ENCODE results near the gene ICOS. TPM values are rescaled to one million over a fixed set of nuclear protein-coding genes. Genes with fewer than 3 reads are reported as not detected.
"Not testable (repeated sequence)": the region's sequence is repeated elsewhere in the genome, so short reads cannot be mapped to it uniquely, and the experiment has no call there.

The ICOS gene
- total RNA-seq, 4 donors from 2014 or later: 0.41 to 1.3 (median 0.60) TPM; not detected in 1

GRCh38 chr2:203975912-203976311, 39.3 kb downstream of the ICOS start:
- Histone ChIP-seq H3K27me3 (no peaks in the 10 kb centered on the region), H3K36me3 (no peaks in the 10 kb centered on the region), H3K4me3 (no peak overlapping the region), H3K9me3 (no peaks in the 10 kb centered on the region), H3K27ac (no peak overlapping the region), H3K4me1 (no peaks in the 10 kb centered on the region)
- intact Hi-C loops (cut with DNase I; ENCODE audit: low total_unique reads) (no loop called here), in situ Hi-C loops (cut with MboI; ENCODE audit: low pct_ligation_motif_present in 1 of 4, low pct_unique_long_range_greater_than_20kb in 1 of 4, low sequenced_read_pairs in 3 of 4) (no loop called here)
- TF ChIP-seq POLR2AphosphoS5 (IDR thresholded peaks at IDR 0.05): no peak
- no peak for TF ChIP-seq EP300 (IDR thresholded peaks at IDR 0.05; ENCODE audit: low read depth)
- TF ChIP-seq CTCF (IDR thresholded peaks at IDR 0.05): no peak
- TF ChIP-seq POLR2A (IDR thresholded peaks at IDR 0.05): no peak
- no peak for DNase-seq
- 75 to 89% methylated on average over 1 to 2 of the region's 2 CpGs for WGBS, 2 donors (ENCODE audit: low coverage in 1 of 2)

GRCh38 chr2:203982276-203982675, 45.7 kb downstream of the ICOS start:
- no peak overlapping the region for H3K27ac ChIP-seq
- H3K4me3 ChIP-seq: no peak overlapping the region
- no peaks in the 10 kb centered on the region for H3K36me3 ChIP-seq
- 67 to 76% methylated on average over 3 of the region's 3 CpGs for WGBS, 2 donors (ENCODE audit: low coverage in 1 of 2)
- intact Hi-C loops (cut with DNase I; ENCODE audit: low total_unique reads): no loop called here
- H3K9me3 ChIP-seq: no peaks in the 10 kb centered on the region
- DNase-seq: no peak
- in situ Hi-C loops (cut with MboI; ENCODE audit: low pct_ligation_motif_present in 1 of 4, low pct_unique_long_range_greater_than_20kb in 1 of 4, low sequenced_read_pairs in 3 of 4): no loop called here
- TF ChIP-seq EP300 (IDR thresholded peaks at IDR 0.05; ENCODE audit: low read depth): no peak
- TF ChIP-seq CTCF (IDR thresholded peaks at IDR 0.05): no peak
- no peak for TF ChIP-seq POLR2A (IDR thresholded peaks at IDR 0.05)
- no peak for TF ChIP-seq POLR2AphosphoS5 (IDR thresholded peaks at IDR 0.05)
- no peaks in the 10 kb centered on the region for H3K4me1 ChIP-seq
- no peaks in the 10 kb centered on the region for H3K27me3 ChIP-seq

- intact Hi-C loops (cut with DNase I; ENCODE audit: low total_unique reads): no loop called here
- Histone ChIP-seq H3K4me3 (no peak overlapping the region), H3K9me3 (no peaks in the 10 kb centered on the region), H3K4me1 (no peaks in the 10 kb centered on the region), H3K36me3 (no peaks in the 10 kb centered on the region), H3K27me3 (no peaks in the 10 kb centered on the region), H3K27ac (no peak overlapping the region)
- WGBS, 2 donors (ENCODE audit: low coverage in 1 of 2): 73 to 76% methylated on average over 5 of the region's 5 CpGs
- TF ChIP-seq CTCF (IDR thresholded peaks at IDR 0.05) (no peak), POLR2A (IDR thresholded peaks at IDR 0.05) (no peak), EP300 (IDR thresholded peaks at IDR 0.05; ENCODE audit: low read depth) (no peak), POLR2AphosphoS5 (IDR thresholded peaks at IDR 0.05) (no peak)
- in situ Hi-C loops (cut with MboI; ENCODE audit: low pct_ligation_motif_present in 1 of 4, low pct_unique_long_range_greater_than_20kb in 1 of 4, low sequenced_read_pairs in 3 of 4): no loop called here
- DNase-seq: no peak
Observed at GRCh38 chr2:203983064-203983715, 46.6 kb downstream of the ICOS start.

GRCh38 chr2:203985978-203986377, 49.4 kb downstream of the ICOS start:
- H3K4me3 ChIP-seq; H3K36me3 ChIP-seq; H3K9me3 ChIP-seq; DNase-seq; in situ Hi-C loops (cut with MboI; ENCODE audit: low pct_ligation_motif_present in 1 of 4, low pct_unique_long_range_greater_than_20kb in 1 of 4, low sequenced_read_pairs in 3 of 4); intact Hi-C loops (cut with DNase I; ENCODE audit: low total_unique reads); H3K27me3 ChIP-seq; H3K27ac ChIP-seq; H3K4me1 ChIP-seq: not testable (repeated sequence)
- 92 to 94% methylated on average over 3 of the region's 3 CpGs for WGBS, 2 donors (ENCODE audit: low coverage in 1 of 2)

GRCh38 chr2:203987959-203988358, 51.4 kb downstream of the ICOS start:
- no peak for DNase-seq
- H3K4me1 ChIP-seq: no peaks in the 10 kb centered on the region
- no peaks in the 10 kb centered on the region for H3K9me3 ChIP-seq
- in situ Hi-C loops (cut with MboI; ENCODE audit: low pct_ligation_motif_present in 1 of 4, low pct_unique_long_range_greater_than_20kb in 1 of 4, low sequenced_read_pairs in 3 of 4): no loop called here
- H3K27ac ChIP-seq: no peak overlapping the region
- no peak overlapping the region for H3K4me3 ChIP-seq
- intact Hi-C loops (cut with DNase I; ENCODE audit: low total_unique reads): no loop called here
- TF ChIP-seq POLR2AphosphoS5 (IDR thresholded peaks at IDR 0.05): no peak
- no peak for TF ChIP-seq EP300 (IDR thresholded peaks at IDR 0.05; ENCODE audit: low read depth)
- no peak for TF ChIP-seq CTCF (IDR thresholded peaks at IDR 0.05)
- no peak for TF ChIP-seq POLR2A (IDR thresholded peaks at IDR 0.05)
- H3K27me3 ChIP-seq: no peaks in the 10 kb centered on the region
- H3K36me3 ChIP-seq: no peaks in the 10 kb centered on the region
- WGBS, 2 donors (ENCODE audit: low coverage in 1 of 2): 91 to 100% methylated on average over 1 to 2 of the region's 2 CpGs
